BLaER1 treated with 17β-estradiol and CSF1 and Interleukin-3, amounts not matched to agents 10 nM and 100 nM (cell line): ENCODE data around the gene CHST2.
"Not testable (repeated sequence)": the region's sequence is repeated elsewhere in the genome, so short reads cannot be mapped to it uniquely, and the experiment has no call there.

Experiments
- H3K27ac ChIP-seq, 11 experiments: shearing (Covaris generic); formaldehyde crosslinking; 2 replicates each; pipeline ENCODE4 v1.8.1; 2022
- H3K27me3 ChIP-seq, 11 experiments: shearing (Covaris generic); formaldehyde crosslinking; 2 replicates each; pipeline ENCODE4 v1.8.1; 2022
- H3K36me3 ChIP-seq, 11 experiments: shearing (Covaris generic); formaldehyde crosslinking; 2 replicates each; pipeline ENCODE4 v1.8.1; 2022
- H3K4me1 ChIP-seq, 10 experiments: shearing (Covaris generic); formaldehyde crosslinking; 2 replicates each; pipeline ENCODE4 v1.8.1; 2022
- H3K4me2 ChIP-seq, 11 experiments: shearing (Covaris generic); formaldehyde crosslinking; 2 replicates each; pipeline ENCODE4 v1.8.1; 2022
- H3K4me3 ChIP-seq, 10 experiments: shearing (Covaris generic); formaldehyde crosslinking; 2 replicates each; pipeline ENCODE4 v1.8.1; 2022
- H3K9ac ChIP-seq, 11 experiments: shearing (Covaris generic); formaldehyde crosslinking; 2 replicates each; pipeline ENCODE4 v1.8.1; 2022
- H3K9me3 ChIP-seq, 11 experiments: shearing (Covaris generic); formaldehyde crosslinking; replicated peaks in 1 of 11; 2 replicates each; pipeline ENCODE4 v1.8.1; 2022
- H4K20me1 ChIP-seq, 11 experiments: shearing (Covaris generic); formaldehyde crosslinking; 2 replicates each; pipeline ENCODE4 v1.8.1; 2022
- Cebpa-rat ChIP-seq, 11 experiments: shearing (Covaris generic); IDR thresholded peaks; 2 replicates each; pipeline ENCODE4 v1.8.1; 2022

The CHST2 gene

DNA sequence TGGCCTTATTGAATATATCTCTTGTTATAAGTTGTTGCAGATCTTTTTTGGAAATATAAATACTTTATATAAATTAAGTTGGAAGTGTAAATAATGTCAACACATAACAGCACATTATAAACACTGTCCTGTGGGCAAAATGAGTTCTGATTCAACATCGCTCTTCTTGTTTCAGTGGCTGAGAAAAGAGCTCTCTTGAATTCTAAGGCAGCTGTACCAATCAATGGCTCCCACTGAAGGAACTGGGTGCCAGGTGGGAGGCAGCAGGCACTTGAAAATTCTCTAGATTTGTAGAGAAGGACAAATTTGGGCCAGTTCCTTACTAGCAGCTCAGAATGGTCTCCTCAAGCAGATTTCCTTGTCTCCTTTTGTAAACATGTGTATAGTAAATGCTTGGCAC lies 45.6 kb downstream of the CHST2 start:
- H3K4me2 ChIP-seq, result peak overlapping the region in 10 of 11 experiments; percentile 25 to 89 (median 64); a peak in 17 of 22 replicates
- H4K20me1 ChIP-seq, result no peaks in the 10 kb centered on the region
- peak overlapping the region in 1 of 11 experiments; percentile 26; a peak in 1 of 22 replicates for H3K9ac ChIP-seq
- H3K27ac ChIP-seq, result peak overlapping the region in 10 of 11 experiments; percentile 8 to 78 (median 57); a peak in 16 of 22 replicates
- H3K36me3 ChIP-seq, result no peaks in the 10 kb centered on the region
- no peak overlapping the region for H3K4me3 ChIP-seq
- H3K9me3 ChIP-seq, result no peaks in the 10 kb centered on the region
- peaks cover 0 to 82% (median 38%) of the 10 kb centered on the region in 10 experiments; a peak in 18 of 20 replicates for H3K4me1 ChIP-seq
- no peak for TF ChIP-seq Cebpa-rat (IDR thresholded peaks at IDR 0.05)
- no peaks in the 10 kb centered on the region for H3K27me3 ChIP-seq

DNA sequence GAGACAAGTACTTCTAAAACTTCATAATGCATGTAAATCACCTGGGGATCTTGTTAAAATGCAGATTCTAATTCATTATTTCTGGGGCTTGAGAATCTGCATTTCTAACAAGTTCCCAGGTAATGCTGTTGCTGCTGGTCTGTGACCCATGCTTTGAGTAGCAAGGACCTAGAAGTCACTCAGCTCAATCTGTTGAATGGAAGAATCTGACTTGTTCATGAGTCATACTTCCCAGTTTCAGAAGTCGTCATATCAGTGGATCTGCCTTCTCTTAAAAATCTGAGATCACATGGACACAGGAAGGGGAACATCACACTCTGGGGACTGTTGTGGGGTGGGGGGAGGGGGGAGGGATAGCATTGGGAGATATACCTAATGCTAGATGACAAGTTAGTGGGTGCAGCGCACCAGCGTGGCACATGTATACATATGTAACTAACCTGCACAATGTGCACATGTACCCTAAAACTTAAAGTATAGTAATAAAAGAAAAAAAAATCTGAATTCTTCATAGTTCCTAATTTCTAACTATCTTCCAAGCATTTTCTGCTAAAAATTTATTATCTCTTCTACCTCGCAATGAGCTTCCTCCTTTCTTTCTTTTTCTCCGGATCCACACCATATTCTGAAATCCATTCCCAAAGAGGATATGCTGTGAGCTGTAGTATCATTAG lies 46.2 kb downstream of the CHST2 start:
- H3K4me2 ChIP-seq, result peak overlapping the region in 10 of 11 experiments; percentile 25 to 89 (median 64); a peak in 17 of 22 replicates
- H3K9ac ChIP-seq, H3K36me3 ChIP-seq, H3K27me3 ChIP-seq, H4K20me1 ChIP-seq, H3K4me3 ChIP-seq, H3K9me3 ChIP-seq: not testable (repeated sequence)
- peak overlapping the region in 10 of 11 experiments; percentile 8 to 78 (median 57); a peak in 16 of 22 replicates for H3K27ac ChIP-seq
- H3K4me1 ChIP-seq, result peaks cover 3 to 83% (median 43%) of the 10 kb centered on the region in 10 experiments

DNA sequence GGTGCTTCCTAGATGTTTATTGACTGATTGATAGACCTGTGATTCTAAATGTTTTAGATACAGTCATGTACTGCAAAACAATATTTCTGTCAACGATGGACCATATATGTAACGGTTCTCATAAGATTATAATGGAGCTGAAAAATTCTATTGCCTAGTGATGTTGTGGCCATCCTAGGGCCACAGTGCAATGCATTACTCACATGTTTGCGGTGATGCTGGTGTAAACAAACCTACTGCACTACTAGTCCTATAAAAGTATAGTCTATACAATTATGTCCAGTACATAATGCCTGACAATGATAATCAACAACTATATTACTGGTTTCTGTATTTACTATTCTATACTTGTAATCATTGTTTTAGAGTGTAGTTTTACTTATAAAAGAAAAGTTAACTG lies 46.8 kb downstream of the CHST2 start:
- H3K36me3 ChIP-seq, result no peaks in the 10 kb centered on the region
- H3K9me3 ChIP-seq, result no peaks in the 10 kb centered on the region
- no peaks in the 10 kb centered on the region for H3K27me3 ChIP-seq
- no peaks in the 10 kb centered on the region for H4K20me1 ChIP-seq
- H3K4me1 ChIP-seq, result peaks cover 10 to 90% (median 49%) of the 10 kb centered on the region in 10 experiments
- H3K4me3 ChIP-seq, result no peak overlapping the region
- H3K27ac ChIP-seq, result peak overlapping the region in 2 of 11 experiments; percentile 36 to 43; a peak in 4 of 22 replicates
- H3K9ac ChIP-seq, result no peak overlapping the region
- TF ChIP-seq Cebpa-rat (IDR thresholded peaks at IDR 0.05), result no peak
- peak overlapping the region in 6 of 11 experiments; percentile 3 to 73 (median 22); a peak in 7 of 22 replicates for H3K4me2 ChIP-seq

DNA sequence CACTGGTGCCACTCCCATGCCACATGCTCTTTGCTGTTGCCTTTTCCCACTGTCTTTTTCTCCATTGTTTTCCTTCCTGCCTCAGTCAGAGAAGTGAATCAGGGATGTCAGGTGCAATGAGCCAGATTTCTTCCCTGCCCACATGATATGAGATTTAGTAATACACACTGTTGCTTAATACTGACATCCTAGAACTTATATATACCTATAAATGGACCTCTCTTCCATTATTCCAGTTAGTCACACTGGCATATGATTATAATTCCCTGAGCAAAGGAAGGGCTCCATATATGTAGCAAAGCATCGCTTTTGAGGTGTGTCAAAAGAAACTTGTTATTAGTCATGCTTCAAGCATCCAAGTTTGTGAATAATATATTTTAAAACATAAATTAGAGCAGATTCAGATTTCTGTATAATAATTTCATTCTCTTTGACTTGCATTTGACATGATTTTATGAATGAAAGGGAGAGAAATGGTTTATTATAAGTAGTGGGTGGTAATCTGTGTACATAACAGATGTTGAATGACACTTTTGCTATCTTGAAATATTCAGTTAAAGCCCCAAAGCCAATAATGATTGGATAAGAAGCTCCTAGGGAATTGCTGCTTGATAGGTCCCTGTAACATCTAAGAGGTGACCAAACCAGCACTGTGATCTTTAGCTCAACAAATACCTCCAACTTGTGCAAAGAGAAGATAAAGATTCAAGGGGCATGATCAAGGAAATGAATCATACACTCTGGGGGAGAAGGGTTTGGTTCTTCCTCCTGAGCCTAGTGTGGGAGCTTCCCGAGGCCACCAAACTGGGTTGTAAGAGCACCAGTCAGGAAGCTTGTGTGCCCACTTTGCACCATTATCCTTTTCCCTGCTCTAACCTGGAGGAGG lies 48.6 kb downstream of the CHST2 start:
- peaks cover 0 to 10% (median 8%) of the 10 kb centered on the region in 11 experiments; a peak in 18 of 22 replicates for H3K9me3 ChIP-seq
- H3K27me3 ChIP-seq, result no peaks in the 10 kb centered on the region
- H3K36me3 ChIP-seq, result no peaks in the 10 kb centered on the region
- H3K4me2 ChIP-seq, result peak overlapping the region in 8 of 11 experiments; percentile 7 to 73 (median 58); a peak in 13 of 22 replicates
- H3K9ac ChIP-seq, result no peak overlapping the region
- H3K4me1 ChIP-seq, result peaks cover 21 to 92% (median 61%) of the 10 kb centered on the region in 10 experiments
- no peak overlapping the region for H3K4me3 ChIP-seq
- no peaks in the 10 kb centered on the region for H4K20me1 ChIP-seq
- no peak overlapping the region for H3K27ac ChIP-seq
- no peak for TF ChIP-seq Cebpa-rat (IDR thresholded peaks at IDR 0.05)

DNA sequence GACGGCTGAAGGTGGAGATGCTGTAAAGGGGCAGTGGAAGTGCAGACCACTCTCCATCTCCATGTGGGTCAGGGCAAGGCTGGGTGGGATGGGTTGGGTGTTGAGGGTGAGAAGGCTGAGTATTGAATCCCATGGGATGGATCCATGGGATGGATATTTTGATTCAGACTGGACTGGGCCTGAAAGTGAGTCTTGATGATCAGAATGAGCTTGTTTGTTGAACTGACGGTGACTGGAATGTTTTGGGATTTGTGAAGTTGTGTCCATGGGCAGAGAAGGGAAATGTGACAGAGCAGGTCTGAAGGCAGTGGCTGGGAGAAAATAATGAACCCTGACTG lies 49.3 kb downstream of the CHST2 start:
- Histone ChIP-seq H3K27ac (no peak overlapping the region), H3K4me2 (peak overlapping the region in 7 of 11 experiments; percentile 22 to 73 (median 59); a peak in 13 of 22 replicates), H3K9ac (no peak overlapping the region), H3K27me3 (no peaks in the 10 kb centered on the region), H3K4me3 (no peak overlapping the region), H3K36me3 (no peaks in the 10 kb centered on the region), H3K4me1 (peaks cover 21 to 86% (median 59%) of the 10 kb centered on the region in 10 experiments), H3K9me3 (peaks cover 3 to 16% (median 14%) of the 10 kb centered on the region in 11 experiments; a peak in 21 of 22 replicates), H4K20me1 (no peaks in the 10 kb centered on the region)
- no peak for TF ChIP-seq Cebpa-rat (IDR thresholded peaks at IDR 0.05)

DNA sequence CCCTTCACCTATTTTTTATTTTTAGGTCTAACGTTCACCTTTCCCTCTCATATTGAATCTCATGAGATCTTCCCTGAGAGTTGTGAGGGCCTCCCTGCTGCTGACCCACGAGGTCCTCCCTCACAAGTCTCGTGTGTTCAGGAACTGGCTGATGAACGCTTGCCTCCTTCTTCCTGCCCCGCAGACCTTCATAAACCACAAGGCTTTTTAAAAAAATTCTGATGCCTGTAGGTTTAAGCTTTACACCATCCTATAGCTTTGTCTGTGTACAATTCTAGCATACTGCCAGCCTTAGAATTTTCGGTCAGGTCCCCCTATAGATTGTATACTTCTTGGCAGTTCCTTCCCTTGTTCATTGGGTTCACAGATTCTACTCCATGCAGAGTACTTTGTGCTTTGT lies 50.5 kb downstream of the CHST2 start:
- H3K36me3 ChIP-seq, result no peaks in the 10 kb centered on the region
- peak overlapping the region in 10 of 11 experiments; percentile 21 to 72 (median 37); a peak in 15 of 22 replicates for H3K4me2 ChIP-seq
- TF ChIP-seq Cebpa-rat (IDR thresholded peaks at IDR 0.05), result no peak
- H3K27me3 ChIP-seq, result no peaks in the 10 kb centered on the region
- H3K4me3 ChIP-seq, result no peak overlapping the region
- H4K20me1 ChIP-seq, result no peaks in the 10 kb centered on the region
- H3K27ac ChIP-seq, result peak overlapping the region in 2 of 11 experiments; percentile 41 to 48; a peak in 1 of 22 replicates
- H3K9ac ChIP-seq, result no peak overlapping the region
- peaks cover 13 to 27% (median 22%) of the 10 kb centered on the region in 11 experiments; a peak in 21 of 22 replicates for H3K9me3 ChIP-seq
- peaks cover 21 to 74% (median 50%) of the 10 kb centered on the region in 10 experiments for H3K4me1 ChIP-seq

DNA sequence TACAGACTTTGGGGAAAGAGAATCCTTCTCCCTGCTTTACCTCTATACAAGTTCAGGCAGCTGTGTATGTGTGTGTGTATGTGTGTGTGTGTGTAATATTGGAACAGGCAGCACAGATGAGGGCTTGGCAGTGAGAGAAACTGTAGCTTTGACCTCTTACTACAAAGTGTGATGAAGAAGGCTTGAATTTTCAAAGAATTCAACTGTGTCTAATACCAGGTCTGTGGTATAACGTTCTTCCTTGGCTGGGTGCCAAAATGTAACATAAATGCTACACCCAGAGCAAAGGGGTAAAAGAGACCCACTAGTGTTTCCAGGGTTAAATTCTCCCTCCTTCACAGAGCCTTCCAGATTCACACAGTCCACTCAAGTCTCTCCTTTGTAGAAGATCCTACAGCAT lies 51.1 kb downstream of the CHST2 start:
- no peak overlapping the region for H3K4me3 ChIP-seq
- peak overlapping the region in 10 of 11 experiments; percentile 21 to 72 (median 37); a peak in 19 of 22 replicates for H3K4me2 ChIP-seq
- no peak for TF ChIP-seq Cebpa-rat (IDR thresholded peaks at IDR 0.05)
- H3K27me3 ChIP-seq, result no peaks in the 10 kb centered on the region
- H3K36me3 ChIP-seq, result no peaks in the 10 kb centered on the region
- no peak overlapping the region for H3K9ac ChIP-seq
- H3K9me3 ChIP-seq, result peaks cover 16 to 31% (median 23%) of the 10 kb centered on the region in 11 experiments; a peak in 21 of 22 replicates
- no peaks in the 10 kb centered on the region for H4K20me1 ChIP-seq
- peak overlapping the region in 6 of 11 experiments; percentile 12 to 48 (median 30); a peak in 11 of 22 replicates for H3K27ac ChIP-seq
- H3K4me1 ChIP-seq, result peaks cover 21 to 68% (median 44%) of the 10 kb centered on the region in 10 experiments; a peak in 17 of 20 replicates

DNA sequence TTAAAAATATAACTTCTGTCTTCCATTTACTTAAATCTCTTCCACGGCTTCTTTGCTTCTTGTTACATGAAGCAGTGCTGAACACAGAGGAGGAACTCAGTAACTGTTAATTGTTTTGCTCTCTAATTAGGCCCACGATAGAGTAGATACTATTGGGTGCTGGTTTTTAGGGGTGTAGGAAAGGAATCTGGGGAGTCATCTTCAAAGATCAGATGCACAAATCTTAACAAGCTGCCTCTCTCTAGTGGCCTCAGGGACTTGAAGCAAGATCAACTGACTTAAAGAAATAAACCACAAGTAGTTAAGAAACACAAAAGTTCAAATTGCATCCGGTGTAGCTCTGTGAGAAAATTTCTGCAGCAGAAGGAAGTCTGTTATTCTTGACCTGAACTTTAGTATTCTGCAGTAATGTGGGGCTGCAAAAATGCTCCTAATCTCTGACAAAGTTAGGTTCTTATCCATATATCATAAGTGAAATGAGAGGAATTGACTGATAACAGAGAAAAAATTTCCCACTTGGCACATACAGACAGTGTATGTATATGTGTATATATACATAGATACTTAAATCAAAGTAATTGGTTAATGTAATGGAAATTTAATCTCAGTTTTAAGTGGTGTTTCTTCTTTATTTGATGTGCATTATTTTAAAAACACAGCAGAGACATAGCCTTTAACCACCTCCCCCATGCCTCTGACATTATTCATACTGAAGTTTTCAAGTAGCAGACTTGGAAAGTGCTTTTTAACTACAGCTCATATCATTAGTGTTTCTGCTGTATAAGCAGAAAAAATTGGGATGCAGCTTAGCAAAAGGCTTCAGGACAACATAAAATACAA lies 51.8 kb downstream of the CHST2 start:
- Histone ChIP-seq H3K4me1 (peaks cover 21 to 63% (median 40%) of the 10 kb centered on the region in 10 experiments; a peak in 17 of 20 replicates), H3K27me3 (no peaks in the 10 kb centered on the region), H3K9me3 (peaks cover 16 to 31% (median 23%) of the 10 kb centered on the region in 11 experiments; a peak in 21 of 22 replicates), H4K20me1 (no peaks in the 10 kb centered on the region), H3K36me3 (no peaks in the 10 kb centered on the region), H3K9ac (no peak overlapping the region), H3K4me3 (no peak overlapping the region), H3K27ac (peak overlapping the region in 7 of 11 experiments; percentile 12 to 48 (median 29); a peak in 10 of 22 replicates), H3K4me2 (peak overlapping the region; percentile 16 to 72 (median 37))
- no peak for TF ChIP-seq Cebpa-rat (IDR thresholded peaks at IDR 0.05)
